ENCODE measurements around the gene AMPH.

GRCh38 chr7:38550836-38551235 is 80.3 kb downstream of the AMPH start:
- TF ChIP-seq POLR2A (IDR thresholded peaks at IDR 0.05) = no peak
- TF ChIP-seq, protein P1, sequence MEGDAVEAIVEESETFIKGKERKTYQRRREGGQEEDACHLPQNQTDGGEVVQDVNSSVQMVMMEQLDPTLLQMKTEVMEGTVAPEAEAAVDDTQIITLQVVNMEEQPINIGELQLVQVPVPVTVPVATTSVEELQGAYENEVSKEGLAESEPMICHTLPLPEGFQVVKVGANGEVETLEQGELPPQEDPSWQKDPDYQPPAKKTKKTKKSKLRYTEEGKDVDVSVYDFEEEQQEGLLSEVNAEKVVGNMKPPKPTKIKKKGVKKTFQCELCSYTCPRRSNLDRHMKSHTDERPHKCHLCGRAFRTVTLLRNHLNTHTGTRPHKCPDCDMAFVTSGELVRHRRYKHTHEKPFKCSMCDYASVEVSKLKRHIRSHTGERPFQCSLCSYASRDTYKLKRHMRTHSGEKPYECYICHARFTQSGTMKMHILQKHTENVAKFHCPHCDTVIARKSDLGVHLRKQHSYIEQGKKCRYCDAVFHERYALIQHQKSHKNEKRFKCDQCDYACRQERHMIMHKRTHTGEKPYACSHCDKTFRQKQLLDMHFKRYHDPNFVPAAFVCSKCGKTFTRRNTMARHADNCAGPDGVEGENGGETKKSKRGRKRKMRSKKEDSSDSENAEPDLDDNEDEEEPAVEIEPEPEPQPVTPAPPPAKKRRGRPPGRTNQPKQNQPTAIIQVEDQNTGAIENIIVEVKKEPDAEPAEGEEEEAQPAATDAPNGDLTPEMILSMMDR (IDR thresholded peaks at IDR 0.05) = no peak

Data from gastroesophageal sphincter (tissue), 3 donors.